IMR-90 (cell line): ENCODE measurements around the gene ACTRT2. TPM values are rescaled to one million over a fixed set of nuclear protein-coding genes. Genes with fewer than 3 reads are reported as not detected.

Source experiments
- ATAC-seq: fragments of 200-7000 bp; cut with Tn5 transposase; 2 replicates; pipeline ENCODE4 v1.9.1; 2020; ENCODE audit warnings: low read depth, mild to moderate bottlenecking, moderate library complexity
- BruUV-seq: library from RNA; stranded (reverse); fragments of 400-500 nt; replicated peaks from 2 replicates; lab custom pipeline; 2021; lab: Mats Ljungman, UMichigan
- CTCF ChIA-PET: fragments of 300-600 bp; formaldehyde crosslinking; extraction: SDS; loops from one replicate; lab custom pipeline; 2021; ENCODE audit warnings: antibody characterized with exemption; lab: Yijun Ruan, JAX
- POLR2A ChIA-PET: fragments of 300-600 bp; sonication (Branson Sonifier 250); formaldehyde crosslinking; loops from one replicate; lab custom pipeline; 2022; ENCODE audit warnings: antibody characterized with exemption; ENCODE audit not compliant: unreplicated experiment; lab: Charles Lee
- DNase-seq: peaks from one replicate; pipeline ENCODE4 v3.0.0; 2013
- H2AFZ ChIP-seq: replicated peaks from 2 replicates; pipeline ENCODE3; 2013; ENCODE audit warnings: low read length, mild to moderate bottlenecking; ENCODE audit not compliant: poor library complexity
- H2AK5ac ChIP-seq: 2 replicates; pipeline ENCODE4 v1.6.1; 2013; ENCODE audit warnings: low read depth, low read length, inconsistent platforms
- H2AK9ac ChIP-seq: replicated peaks from 2 replicates; pipeline ENCODE3; 2013; ENCODE audit warnings: mild to moderate bottlenecking, low read depth, low read length, moderate library complexity; ENCODE audit not compliant: poor library complexity
- H2BK120ac ChIP-seq: 2 replicates; pipeline ENCODE4 v1.6.1; 2013; ENCODE audit warnings: low read depth, low read length, inconsistent platforms
- H2BK15ac ChIP-seq: 3 replicates; pipeline ENCODE4 v1.6.1; 2013; ENCODE audit warnings: low read depth, low read length, inconsistent platforms
- H2BK20ac ChIP-seq: 2 replicates; pipeline ENCODE4 v1.6.1; 2013; ENCODE audit warnings: low read depth, mild to moderate bottlenecking, inconsistent platforms, low read length, moderate library complexity
- H2BK5ac ChIP-seq: 2 replicates; pipeline ENCODE4 v1.6.1; 2013; ENCODE audit warnings: mild to moderate bottlenecking, low read depth, low read length, inconsistent platforms; ENCODE audit not compliant: poor library complexity, severe bottlenecking
- H3K14ac ChIP-seq: replicated peaks from 2 replicates; pipeline ENCODE4 v1.6.1; 2013; ENCODE audit warnings: low read depth, low read length, inconsistent platforms
- H3K18ac ChIP-seq: 2 replicates; pipeline ENCODE4 v1.6.1; 2013; ENCODE audit warnings: low read depth, low read length, control low read depth
- H3K23ac ChIP-seq: 2 replicates; pipeline ENCODE4 v1.6.1; 2013; ENCODE audit warnings: low read depth, low read length, inconsistent platforms
- H3K27ac ChIP-seq: 2 replicates; pipeline ENCODE4 v1.5.1; 2013; ENCODE audit warnings: mild to moderate bottlenecking, control low read depth, low read length; ENCODE audit not compliant: insufficient read depth
- H3K27me3 ChIP-seq: 2 replicates; pipeline ENCODE4 v1.6.1; 2013; ENCODE audit warnings: low read length; ENCODE audit not compliant: control insufficient read depth, insufficient read depth
- H3K36me3 ChIP-seq: 2 replicates; pipeline ENCODE4 v1.6.1; 2013; ENCODE audit warnings: low read length, mixed read lengths; ENCODE audit not compliant: control insufficient read depth, insufficient read depth
- H3K4ac ChIP-seq: 2 replicates; pipeline ENCODE4 v1.6.1; 2013; ENCODE audit warnings: low read depth, low read length, inconsistent platforms
- H3K4me1 ChIP-seq: 2 replicates; pipeline ENCODE4 v1.6.1; 2013; ENCODE audit warnings: low read length, mixed read lengths; ENCODE audit not compliant: control insufficient read depth, insufficient read depth
- H3K4me2 ChIP-seq: 2 replicates; pipeline ENCODE4 v1.6.1; 2013; ENCODE audit warnings: low read depth, mild to moderate bottlenecking, control low read depth, low read length, moderate library complexity
- H3K4me3 ChIP-seq: 2 replicates; pipeline ENCODE4 v1.5.1; 2013; ENCODE audit warnings: low read depth, mild to moderate bottlenecking, control low read depth, low read length, moderate library complexity; ENCODE audit not compliant: insufficient read depth
- H3K56ac ChIP-seq: 2 replicates; pipeline ENCODE4 v1.6.1; 2013; ENCODE audit warnings: low read length, inconsistent platforms; ENCODE audit not compliant: insufficient read depth; ENCODE audit errors: extremely low read depth
- H3K79me1 ChIP-seq, 2 experiments: 2 replicates each; pipeline ENCODE4 v1.6.1; 2013; ENCODE audit warnings: low read length in 2 of 2, inconsistent platforms in 1 of 2, low read depth in 1 of 2
- H3K9ac ChIP-seq: 2 replicates; pipeline ENCODE4 v1.6.1; 2013; ENCODE audit warnings: low read depth, low read length, control low read depth
- H3K9me1 ChIP-seq: 2 replicates; pipeline ENCODE4 v1.6.1; 2013; ENCODE audit warnings: low read length, inconsistent platforms; ENCODE audit not compliant: insufficient read depth
- H3K9me3 ChIP-seq: 2 replicates; pipeline ENCODE4 v1.6.1; 2013; ENCODE audit warnings: low read length; ENCODE audit not compliant: control insufficient read depth, insufficient read depth
- H4K20me1 ChIP-seq: 2 replicates; pipeline ENCODE4 v1.6.1; 2013; ENCODE audit warnings: low read length, inconsistent platforms; ENCODE audit not compliant: insufficient read depth
- H4K5ac ChIP-seq: 2 replicates; pipeline ENCODE4 v1.6.1; 2013; ENCODE audit warnings: mild to moderate bottlenecking, low read depth, low read length, control low read depth
- H4K8ac ChIP-seq, 2 experiments: 2 replicates each; pipeline ENCODE4 v1.6.1; 2013; ENCODE audit warnings: low read depth in 2 of 2, low read length in 2 of 2, control low read depth in 1 of 2, inconsistent platforms in 1 of 2
- H4K91ac ChIP-seq: 2 replicates; pipeline ENCODE4 v1.6.1; 2013; ENCODE audit warnings: low read depth, low read length, inconsistent platforms; ENCODE audit not compliant: insufficient read depth
- BHLHE40 ChIP-seq: fragments of 150-350 bp; IDR thresholded peaks from 2 replicates; pipeline ENCODE4 v1.6.1; 2016; ENCODE audit warnings: mild to moderate bottlenecking, low read depth, low read length
- CEBPB ChIP-seq: IDR thresholded peaks from 2 replicates; pipeline ENCODE4 v1.6.1; 2012; ENCODE audit warnings: low read depth, low read length, improper control_type of control experiment
- CHD1 ChIP-seq: IDR thresholded peaks from 2 replicates; pipeline ENCODE4 v1.6.1; 2012; ENCODE audit warnings: low read depth, low read length, improper control_type of control experiment
- FOS ChIP-seq: fragments of 150-350 bp; IDR thresholded peaks from 2 replicates; pipeline ENCODE4 v1.6.1; 2016; ENCODE audit warnings: low read depth, low read length
- MAFK ChIP-seq: IDR thresholded peaks from 2 replicates; pipeline ENCODE4 v1.6.1; 2012; ENCODE audit warnings: low read depth, low read length, improper control_type of control experiment
- MAZ ChIP-seq: IDR thresholded peaks from 2 replicates; pipeline ENCODE4 v1.6.1; 2012; ENCODE audit warnings: low read depth, mild to moderate bottlenecking, low read length, improper control_type of control experiment, moderate library complexity, borderline replicate concordance
- MXI1 ChIP-seq: IDR thresholded peaks from 2 replicates; pipeline ENCODE4 v1.6.1; 2012; ENCODE audit warnings: low read depth, mild to moderate bottlenecking, low read length, moderate library complexity, borderline replicate concordance
- NFE2L2 ChIP-seq: fragments of 150-350 bp; IDR thresholded peaks from 2 replicates; pipeline ENCODE4 v1.6.1; 2016; ENCODE audit warnings: low read depth, mild to moderate bottlenecking, low read length
- POLR2A ChIP-seq: IDR thresholded peaks from 2 replicates; pipeline ENCODE4 v1.6.1; 2012; ENCODE audit warnings: mild to moderate bottlenecking, low read depth, low read length
- RAD21 ChIP-seq: IDR thresholded peaks from 2 replicates; pipeline ENCODE4 v1.6.1; 2012; ENCODE audit warnings: low read length, improper control_type of control experiment
- SMC3 ChIP-seq: fragments of 150-350 bp; IDR thresholded peaks from 2 replicates; pipeline ENCODE4 v1.6.1; 2016; ENCODE audit warnings: low read depth, mild to moderate bottlenecking, antibody characterized with exemption, low read length, moderate library complexity
- WGBS, 2 experiments: methylation state at CpG; one replicate each; pipeline versions ENCODE4 v1.1.5 to v1.1.7; 2013; ENCODE audit warnings: missing lambda C conversion rate in 2 of 2; ENCODE audit not compliant: insufficient read length in 1 of 2; ENCODE audit errors: extremely low coverage in 2 of 2; 5-methylcytosine and 5-hydroxymethylcytosine counted together
- dilution Hi-C: fragments of 300-500 bp; cut with HindIII; formaldehyde crosslinking; loops from one replicate; pipeline ENCODE4 v1.14.3; 2018; ENCODE audit warnings: low sequenced_read_pairs; ENCODE audit not compliant: unreplicated experiment
- in situ Hi-C: fragments of 300-500 bp; cut with MboI; formaldehyde crosslinking; loops from 3 replicates; pipeline ENCODE4 v1.14.3; 2019; ENCODE audit warnings: low sequenced_read_pairs, inconsistent platforms, mixed read lengths
- intact Hi-C: fragments of 100-400 bp; cut with micrococcal nuclease; formaldehyde crosslinking; loops from 2 replicates; pipeline ENCODE4 v1.10.0; 2022
- polyA plus RNA-seq, 3 experiments: library from polyadenylated mRNA; depleted of rRNA; stranded (reverse); fragments of >200 nt; gene quantifications; 2 replicates each; pipeline ENCODE4 v1.2.3, GENCODE V29; 2012; ENCODE audit warnings: low replicate concordance in 1 of 3
- total RNA-seq: library from RNA; depleted of rRNA; stranded (reverse); fragments of >200 nt; gene quantifications from 2 replicates; pipeline ENCODE4 v1.2.3, GENCODE V29; 2012
- TF ChIP-seq, protein P1 (sequence below): fragments of 150-350 bp; IDR thresholded peaks from 2 replicates; pipeline ENCODE4 v1.6.1; 2016; ENCODE audit warnings: low read depth, mild to moderate bottlenecking, low read length, moderate library complexity, borderline replicate concordance
- TF ChIP-seq, protein P2 (sequence below): conservative IDR thresholded peaks from 2 replicates; pipeline ENCODE4 v1.5.1; 2012; ENCODE audit warnings: mild to moderate bottlenecking, low read depth, low read length, improper control_type of control experiment

ACTRT2 gene
- total and polyA plus RNA-seq, 2 of the 4 experiments (the other 2 are of a cell fraction) = not detected

DNA sequence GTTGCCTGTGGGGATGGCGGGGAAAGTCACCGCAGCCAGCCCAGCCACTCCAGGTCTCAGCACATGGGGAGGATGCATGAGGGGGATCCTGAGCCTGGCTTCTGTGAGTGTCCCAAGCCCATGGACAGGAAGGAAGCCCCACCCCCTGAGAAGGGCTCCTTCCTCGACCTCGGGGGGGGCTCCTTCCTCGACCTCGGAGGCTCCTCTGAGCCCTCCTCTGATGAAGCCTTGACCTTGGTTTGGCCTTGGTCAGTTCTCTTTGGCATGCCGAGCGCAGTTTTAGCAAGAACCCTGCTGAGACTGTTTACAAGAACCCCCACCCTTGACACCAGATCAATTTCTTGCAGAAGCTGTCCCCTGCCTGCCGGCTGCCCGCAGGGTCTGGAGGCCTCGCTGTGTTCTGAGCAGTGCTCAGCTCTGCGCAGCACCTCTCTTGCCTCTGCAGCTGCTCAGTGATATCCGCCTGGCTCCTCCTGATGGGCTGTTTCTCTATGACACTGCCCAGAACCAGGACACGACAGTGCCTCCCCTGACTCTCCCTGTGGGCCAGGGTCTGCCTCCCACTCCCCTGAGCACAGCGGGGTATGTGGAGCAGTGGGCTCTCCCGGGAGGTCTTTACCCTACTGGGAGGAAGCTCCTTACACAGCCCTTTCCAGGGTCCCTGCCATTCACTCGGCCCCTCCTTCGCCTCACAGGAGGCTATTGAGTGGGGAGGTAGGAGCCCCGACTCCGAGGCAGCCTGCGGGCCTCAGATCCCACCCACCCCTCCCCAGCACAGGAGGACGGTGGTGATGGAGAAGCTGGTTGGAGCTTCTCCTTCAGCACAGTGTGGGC, 15.4 kb downstream of the ACTRT2 start:
- H3K18ac ChIP-seq = no peak overlapping the region
- H2BK5ac ChIP-seq = no peak overlapping the region
- CTCF ChIA-PET = no interaction called here
- no TSS peak for BruUV-seq
- H3K9ac ChIP-seq = no peak overlapping the region
- no peak overlapping the region for H2BK20ac ChIP-seq
- no peak overlapping the region for H4K8ac ChIP-seq
- no peak for DNase-seq
- no peak overlapping the region for H3K27ac ChIP-seq
- no peak overlapping the region for H2AK5ac ChIP-seq
- no peak overlapping the region for H3K4me3 ChIP-seq
- H3K79me1 ChIP-seq = no peaks in the 10 kb centered on the region
- no peak overlapping the region for H3K14ac ChIP-seq
- no peak overlapping the region for H2AFZ ChIP-seq
- no peak overlapping the region for H2BK15ac ChIP-seq
- no peak overlapping the region for H4K5ac ChIP-seq
- 29% methylated on average over 3 of the region's 22 CpGs; no CpG with 5 or more reads in 1 of the 2 experiments for WGBS, 2 experiments
- POLR2A ChIA-PET = no interaction called here
- ATAC-seq = no peak
- TF ChIP-seq FOS (no peak), RAD21 (no peak), POLR2A (no peak), SMC3 (no peak), MAFK (no peak), NFE2L2 (no peak), CHD1 (no peak), MXI1 (no peak), MAZ (no peak), CEBPB (no peak), BHLHE40 (no peak)
- TF ChIP-seq, protein P1, sequence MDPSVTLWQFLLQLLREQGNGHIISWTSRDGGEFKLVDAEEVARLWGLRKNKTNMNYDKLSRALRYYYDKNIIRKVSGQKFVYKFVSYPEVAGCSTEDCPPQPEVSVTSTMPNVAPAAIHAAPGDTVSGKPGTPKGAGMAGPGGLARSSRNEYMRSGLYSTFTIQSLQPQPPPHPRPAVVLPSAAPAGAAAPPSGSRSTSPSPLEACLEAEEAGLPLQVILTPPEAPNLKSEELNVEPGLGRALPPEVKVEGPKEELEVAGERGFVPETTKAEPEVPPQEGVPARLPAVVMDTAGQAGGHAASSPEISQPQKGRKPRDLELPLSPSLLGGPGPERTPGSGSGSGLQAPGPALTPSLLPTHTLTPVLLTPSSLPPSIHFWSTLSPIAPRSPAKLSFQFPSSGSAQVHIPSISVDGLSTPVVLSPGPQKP = no peak
- TF ChIP-seq, protein P2, sequence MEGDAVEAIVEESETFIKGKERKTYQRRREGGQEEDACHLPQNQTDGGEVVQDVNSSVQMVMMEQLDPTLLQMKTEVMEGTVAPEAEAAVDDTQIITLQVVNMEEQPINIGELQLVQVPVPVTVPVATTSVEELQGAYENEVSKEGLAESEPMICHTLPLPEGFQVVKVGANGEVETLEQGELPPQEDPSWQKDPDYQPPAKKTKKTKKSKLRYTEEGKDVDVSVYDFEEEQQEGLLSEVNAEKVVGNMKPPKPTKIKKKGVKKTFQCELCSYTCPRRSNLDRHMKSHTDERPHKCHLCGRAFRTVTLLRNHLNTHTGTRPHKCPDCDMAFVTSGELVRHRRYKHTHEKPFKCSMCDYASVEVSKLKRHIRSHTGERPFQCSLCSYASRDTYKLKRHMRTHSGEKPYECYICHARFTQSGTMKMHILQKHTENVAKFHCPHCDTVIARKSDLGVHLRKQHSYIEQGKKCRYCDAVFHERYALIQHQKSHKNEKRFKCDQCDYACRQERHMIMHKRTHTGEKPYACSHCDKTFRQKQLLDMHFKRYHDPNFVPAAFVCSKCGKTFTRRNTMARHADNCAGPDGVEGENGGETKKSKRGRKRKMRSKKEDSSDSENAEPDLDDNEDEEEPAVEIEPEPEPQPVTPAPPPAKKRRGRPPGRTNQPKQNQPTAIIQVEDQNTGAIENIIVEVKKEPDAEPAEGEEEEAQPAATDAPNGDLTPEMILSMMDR = no peak
- H4K20me1 ChIP-seq = no peaks in the 10 kb centered on the region
- no peak overlapping the region for H3K4ac ChIP-seq
- in situ Hi-C loops = no loop called here
- no peak overlapping the region for H3K4me2 ChIP-seq
- no peaks in the 10 kb centered on the region for H3K4me1 ChIP-seq
- peaks cover 40% of the 10 kb centered on the region for H3K9me3 ChIP-seq
- dilution Hi-C loops = no loop called here
- no peaks in the 10 kb centered on the region for H3K27me3 ChIP-seq
- no peaks in the 10 kb centered on the region for H3K36me3 ChIP-seq
- no peak overlapping the region for H3K23ac ChIP-seq
- no peak overlapping the region for H2AK9ac ChIP-seq
- intact Hi-C loops = no loop called here
- H2BK120ac ChIP-seq = no peak overlapping the region
- no peaks in the 10 kb centered on the region for H3K9me1 ChIP-seq
- H4K91ac ChIP-seq = no peak overlapping the region
- no peak overlapping the region for H3K56ac ChIP-seq
